Measurements from ENCODE around the gene IPO8. TPM values are rescaled to one million over a fixed set of nuclear protein-coding genes. Genes with fewer than 3 reads are reported as not detected.
"Not testable (repeated sequence)": the region's sequence is repeated elsewhere in the genome, so short reads cannot be mapped to it uniquely, and the experiment has no call there.

IPO8 gene
- total RNA-seq, 1 donor from 2014 or later, result 24.9 TPM

- no peak for DNase-seq (ENCODE audit: low read depth)
Observed at GRCh38 chr12:30610718-30611117, 85.0 kb downstream of the IPO8 start.

DNA sequence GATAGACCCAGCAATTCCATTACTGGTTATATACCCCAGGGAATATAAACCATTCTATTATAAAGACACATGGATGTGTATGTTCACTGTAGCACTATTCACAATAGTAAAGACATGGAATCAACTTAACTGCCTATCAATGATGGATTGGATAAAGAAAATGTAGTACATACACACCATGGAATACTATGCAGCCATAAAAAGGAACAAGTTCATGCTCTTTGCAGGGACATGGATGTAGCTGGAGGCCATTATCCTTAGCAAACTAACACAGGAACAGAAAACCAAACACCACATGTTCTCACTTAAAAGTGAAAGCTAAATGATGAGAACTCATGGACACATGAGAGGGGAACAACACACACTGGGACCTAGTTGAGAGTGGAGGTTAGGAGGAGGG is 85.8 kb downstream of the IPO8 start:
- not testable (repeated sequence) for DNase-seq (ENCODE audit: low read depth)

GRCh38 chr12:30604302-30604701 is 91.4 kb downstream of the IPO8 start:
- not testable (repeated sequence) for DNase-seq (ENCODE audit: low read depth)

GRCh38 chr12:30603129-30603528 is 92.5 kb downstream of the IPO8 start:
- DNase-seq (ENCODE audit: low read depth), result no peak

GRCh38 chr12:30602678-30603077 is 93.0 kb downstream of the IPO8 start:
- DNase-seq (ENCODE audit: low read depth), result no peak

DNA sequence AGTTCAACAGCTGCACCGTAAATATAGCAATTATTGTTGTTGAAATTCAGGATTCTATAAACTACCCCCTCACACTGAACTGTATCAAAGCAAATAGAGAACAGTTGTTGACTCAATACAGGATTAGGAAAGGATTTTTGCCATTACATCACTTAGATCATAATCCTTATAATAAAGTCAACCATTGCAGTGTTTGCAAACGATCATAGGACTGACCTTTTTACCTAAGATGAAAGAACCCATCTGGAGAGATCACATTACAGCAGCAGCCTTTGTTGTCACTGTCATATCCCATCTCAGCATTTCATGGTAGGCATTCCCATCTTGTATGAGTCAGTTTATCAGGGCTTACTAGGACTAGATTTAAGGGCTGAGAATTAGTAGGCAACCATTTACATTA is 96.1 kb downstream of the IPO8 start:
- peak; percentile 68 for DNase-seq (ENCODE audit: low read depth)

DNA sequence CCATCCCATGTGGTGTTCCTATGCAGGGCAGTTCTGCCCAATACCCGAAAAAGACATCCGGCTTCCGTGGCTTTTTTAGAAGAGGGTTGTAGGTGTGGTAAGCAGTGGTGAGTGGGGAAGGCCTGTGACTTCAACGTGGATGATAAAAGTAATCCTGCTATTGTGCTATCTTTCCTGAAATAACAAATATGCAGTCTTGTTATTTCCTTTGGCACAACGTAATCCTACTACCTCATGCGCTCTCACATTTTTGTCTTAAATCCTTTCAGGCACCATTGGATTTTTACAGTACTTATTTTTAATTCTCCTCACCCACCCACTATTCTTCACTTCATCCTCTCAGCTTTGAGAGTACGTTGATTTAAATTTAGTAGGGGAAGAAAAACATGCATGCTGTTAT is 96.8 kb downstream of the IPO8 start:
- no peak for DNase-seq (ENCODE audit: low read depth)

DNA sequence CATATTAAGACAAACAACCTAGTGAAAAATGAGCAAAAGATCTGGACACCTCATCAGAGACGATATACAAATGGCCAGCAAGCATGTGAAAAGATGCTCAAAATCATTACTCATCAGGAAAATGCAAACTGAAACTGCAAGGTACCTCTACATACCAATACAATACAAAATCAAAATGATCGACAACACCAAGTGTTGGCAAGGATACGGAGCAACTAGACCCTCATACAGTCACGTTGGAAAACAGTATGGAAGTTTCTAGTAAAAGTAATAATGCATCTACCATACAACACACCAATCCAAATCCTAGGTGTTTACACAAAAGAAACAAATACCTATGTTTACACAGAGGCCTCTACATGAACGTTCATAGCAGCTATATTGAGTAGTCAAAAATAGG is 99.9 kb downstream of the IPO8 start:
- DNase-seq (ENCODE audit: low read depth), result no peak

GRCh38 chr12:30594509-30594908 is 101.2 kb downstream of the IPO8 start:
- DNase-seq (ENCODE audit: low read depth), result no peak

DNA sequence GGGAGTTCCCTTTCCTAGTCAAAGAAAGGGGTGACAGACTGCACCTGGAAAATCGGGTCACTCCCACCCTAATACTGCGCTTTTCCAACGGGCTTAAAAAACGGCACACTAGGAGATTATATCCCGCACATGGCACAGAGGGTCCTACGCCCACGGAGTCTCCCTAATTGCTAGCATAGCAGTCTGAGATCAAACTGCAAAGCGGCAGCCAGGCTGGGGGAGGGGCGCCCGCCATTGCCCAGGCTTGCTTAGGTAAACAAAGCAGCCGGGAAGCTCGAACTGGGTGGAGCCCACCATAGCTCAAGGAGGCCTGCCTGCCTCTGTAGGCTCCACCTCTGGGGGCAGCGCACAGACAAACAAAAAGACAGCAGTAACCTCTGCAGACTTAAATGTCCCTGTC is 107.1 kb downstream of the IPO8 start:
- not testable (repeated sequence) for DNase-seq (ENCODE audit: low read depth)

- no peak for DNase-seq (ENCODE audit: low read depth)
Observed at GRCh38 chr12:30587782-30588181, 107.9 kb downstream of the IPO8 start.

GRCh38 chr12:30585877-30586276 is 109.8 kb downstream of the IPO8 start:
- DNase-seq (ENCODE audit: low read depth), result no peak

- DNase-seq (ENCODE audit: low read depth), result no peak
Observed at GRCh38 chr12:30582943-30583342, 112.7 kb downstream of the IPO8 start.

DNA sequence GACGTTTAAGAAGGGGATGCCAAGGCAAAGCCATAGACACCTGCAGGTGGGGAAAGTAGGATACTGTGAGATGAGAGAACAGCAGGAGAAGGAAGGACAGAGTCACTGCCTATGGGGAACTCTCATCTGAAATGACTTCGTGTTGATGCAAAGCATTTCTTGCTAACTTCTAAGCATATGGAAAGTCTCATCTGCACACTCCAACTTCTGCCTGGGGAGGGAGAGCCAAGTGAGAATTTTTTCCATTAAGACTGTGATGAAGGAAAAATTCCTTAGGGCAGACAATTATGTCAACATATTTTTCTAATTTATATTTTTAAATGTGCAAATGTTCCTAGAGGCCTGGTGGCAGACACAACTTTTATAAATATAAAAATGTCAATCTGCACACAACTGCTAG is 115.3 kb downstream of the IPO8 start:
- DNase-seq (ENCODE audit: low read depth), result no peak

Other genes starting within 250 kb of the IPO8 start
- 25.5 and 30.0 TPM in 2 replicates for gene CAPRIN2, start 59.1 kb upstream of the IPO8 start, total RNA-seq
- 0.16 TPM in 2 replicates for gene TSPAN11, start 230.9 kb upstream of the IPO8 start, total RNA-seq